GM12801 (cell line): ENCODE results near the gene MIAT.

Source experiments
- CTCF ChIP-seq: IDR thresholded peaks from one replicate; pipeline ENCODE4 v1.5.1; 2011; ENCODE audit warnings: control low read depth; ENCODE audit not compliant: insufficient read length; ENCODE audit errors: extremely low read depth

The MIAT gene

GRCh38 chr22:26712158-26712557 lies 54.8 kb downstream of the MIAT start:
- TF ChIP-seq CTCF: no peak

- no peak for TF ChIP-seq CTCF
These were observed 56.5 kb downstream of the MIAT start for GRCh38 chr22:26713823-26714449.

- no peak for TF ChIP-seq CTCF
These were observed 57.6 kb downstream of the MIAT start for GRCh38 chr22:26714971-26715370.

GRCh38 chr22:26715392-26715936 lies 58.1 kb downstream of the MIAT start:
- no peak for TF ChIP-seq CTCF

GRCh38 chr22:26718488-26718887 lies 61.1 kb downstream of the MIAT start:
- no peak for TF ChIP-seq CTCF

- no peak for TF ChIP-seq CTCF
These were observed 61.5 kb downstream of the MIAT start for GRCh38 chr22:26718905-26719304.

GRCh38 chr22:26722159-26722558 lies 64.8 kb downstream of the MIAT start:
- TF ChIP-seq CTCF: no peak
